Lung (tissue), 12 donors: Measurements from ENCODE around the gene TIMP4. TPM values are rescaled to one million over a fixed set of nuclear protein-coding genes. Genes with fewer than 3 reads are reported as not detected.

ENCODE experiments used
- ATAC-seq: fragments of 200-7000 bp; cut with Tn5 transposase; one replicate; pipeline ENCODE4 v1.9.1; 2020; ENCODE audit warnings: moderate number of reproducible peaks; ENCODE audit not compliant: insufficient read depth, low FRiP score
- DNase-seq, 3 donors: peaks; one replicate each; pipeline ENCODE4 v3.0.0-alpha.2; 2013 to 2017
- H3K27ac ChIP-seq, 2 donors: one replicate each; pipeline ENCODE4 v1.5.1; 2013; ENCODE audit warnings: mild to moderate bottlenecking in 2 of 2, moderate library complexity in 2 of 2, control low read depth in 1 of 2, inconsistent platforms in 1 of 2, low read depth in 1 of 2, low read length in 1 of 2
- H3K27me3 ChIP-seq, 3 donors: one replicate each; pipeline ENCODE4 v1.5.1; 2013; ENCODE audit warnings: low read length in 2 of 3; ENCODE audit not compliant: control insufficient read depth in 3 of 3, insufficient read depth in 3 of 3
- H3K36me3 ChIP-seq, 4 donors: one replicate each; pipeline ENCODE4 v1.5.1; 2013; ENCODE audit warnings: low read length in 4 of 4, mild to moderate bottlenecking in 1 of 4, moderate library complexity in 1 of 4; ENCODE audit not compliant: control insufficient read depth in 4 of 4, insufficient read depth in 4 of 4
- H3K4me1 ChIP-seq, 5 donors: one replicate each; pipeline ENCODE4 v1.5.1; 2013; ENCODE audit warnings: low read length in 5 of 5, mild to moderate bottlenecking in 2 of 5, moderate library complexity in 1 of 5; ENCODE audit not compliant: control insufficient read depth in 5 of 5, insufficient read depth in 5 of 5
- H3K4me3 ChIP-seq: one replicate; pipeline ENCODE4 v1.5.1; 2013; ENCODE audit warnings: mild to moderate bottlenecking, control low read depth, moderate library complexity
- H3K9ac ChIP-seq, 2 donors: one replicate each; pipeline ENCODE4 v1.5.1; 2013; ENCODE audit warnings: low read length in 2 of 2, control low read depth in 1 of 2; ENCODE audit not compliant: insufficient read depth in 1 of 2
- H3K9me3 ChIP-seq, 4 donors: one replicate each; pipeline ENCODE4 v1.5.1; 2013; ENCODE audit warnings: low read length in 3 of 4, mild to moderate bottlenecking in 1 of 4, moderate library complexity in 1 of 4; ENCODE audit not compliant: control insufficient read depth in 4 of 4, insufficient read depth in 3 of 4
- WGBS, 2 donors: extraction: QIAGEN DNeasy Blood & Tissue Kit; methylation state at CpG; one replicate each; pipeline ENCODE4 v1.1.7; 2013; 5-methylcytosine and 5-hydroxymethylcytosine counted together
- polyA plus RNA-seq, 2 donors: library from polyadenylated mRNA; stranded (reverse); fragments of 200-250 nt; gene quantifications; one replicate each; pipeline ENCODE4 v1.2.1, GENCODE V29; 2013
- total RNA-seq, 2 donors: library from RNA; depleted of rRNA in 1 of 2; stranded (reverse); fragments of >200 nt in 1 of 2; gene quantifications; one replicate each; pipeline ENCODE4 v1.2.1, GENCODE V29; 2014 to 2021
- TF ChIP-seq, protein P1 (sequence below): IDR thresholded peaks from 2 replicates; pipeline ENCODE4 v1.5.1; 2012; ENCODE audit warnings: mild to moderate bottlenecking; ENCODE audit errors: control extremely low read depth, extremely low read depth
- donor health status: control.
- donor health status: control.
- donor health status: Bipolar disorder and iron deficiency.
- donor health status: healthy.
- donor health status: DM: yes; HTN: yes; CAD: no.

The TIMP4 gene
- total and polyA plus RNA-seq, 4 donors, result 0.48 to 22.2 (median 9.3) TPM

DNA sequence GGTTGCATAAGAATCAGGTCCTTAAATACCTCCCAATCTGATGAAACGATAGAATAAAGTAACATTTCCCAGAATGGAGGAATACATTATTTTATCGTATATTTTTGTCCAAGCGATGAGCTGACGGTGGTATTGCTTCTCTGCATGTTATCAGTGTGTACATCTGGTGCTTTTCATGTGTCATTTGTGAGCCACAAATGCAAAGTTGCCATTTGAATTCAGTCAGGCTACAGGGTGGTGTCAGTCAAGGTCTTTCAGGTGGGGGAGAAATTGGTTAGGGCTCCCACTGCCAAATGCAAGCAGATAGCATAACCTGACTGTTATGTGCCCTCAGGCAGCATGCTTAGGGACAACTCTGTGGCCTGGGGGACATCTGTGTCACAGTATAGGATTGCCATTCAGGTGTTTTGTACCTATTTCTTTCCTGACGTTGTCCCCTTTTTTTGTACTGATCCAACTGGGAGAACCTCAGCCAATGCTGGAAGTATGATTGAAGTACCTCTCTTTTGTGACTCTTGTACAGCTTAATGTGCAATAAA is 26.5 kb upstream of the TIMP4 start:
- Histone ChIP-seq H3K27ac (no peak overlapping the region), H3K27me3 (no peaks in the 10 kb centered on the region), H3K9ac (no peak overlapping the region), H3K36me3 (no peaks in the 10 kb centered on the region), H3K9me3 (peaks cover 0 to 5% (median 0%) of the 10 kb centered on the region in 4 donors), H3K4me1 (peaks cover 0 to 35% (median 5%) of the 10 kb centered on the region in 5 donors), H3K4me3 (no peak overlapping the region)
- TF ChIP-seq, protein P1, sequence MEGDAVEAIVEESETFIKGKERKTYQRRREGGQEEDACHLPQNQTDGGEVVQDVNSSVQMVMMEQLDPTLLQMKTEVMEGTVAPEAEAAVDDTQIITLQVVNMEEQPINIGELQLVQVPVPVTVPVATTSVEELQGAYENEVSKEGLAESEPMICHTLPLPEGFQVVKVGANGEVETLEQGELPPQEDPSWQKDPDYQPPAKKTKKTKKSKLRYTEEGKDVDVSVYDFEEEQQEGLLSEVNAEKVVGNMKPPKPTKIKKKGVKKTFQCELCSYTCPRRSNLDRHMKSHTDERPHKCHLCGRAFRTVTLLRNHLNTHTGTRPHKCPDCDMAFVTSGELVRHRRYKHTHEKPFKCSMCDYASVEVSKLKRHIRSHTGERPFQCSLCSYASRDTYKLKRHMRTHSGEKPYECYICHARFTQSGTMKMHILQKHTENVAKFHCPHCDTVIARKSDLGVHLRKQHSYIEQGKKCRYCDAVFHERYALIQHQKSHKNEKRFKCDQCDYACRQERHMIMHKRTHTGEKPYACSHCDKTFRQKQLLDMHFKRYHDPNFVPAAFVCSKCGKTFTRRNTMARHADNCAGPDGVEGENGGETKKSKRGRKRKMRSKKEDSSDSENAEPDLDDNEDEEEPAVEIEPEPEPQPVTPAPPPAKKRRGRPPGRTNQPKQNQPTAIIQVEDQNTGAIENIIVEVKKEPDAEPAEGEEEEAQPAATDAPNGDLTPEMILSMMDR, result no peak
- WGBS, 2 donors, result 81 to 90% methylated on average over 5 of the region's 5 CpGs
- ATAC-seq, result no peak
- DNase-seq, result peak in 2 of 3 donors; percentile 26

DNA sequence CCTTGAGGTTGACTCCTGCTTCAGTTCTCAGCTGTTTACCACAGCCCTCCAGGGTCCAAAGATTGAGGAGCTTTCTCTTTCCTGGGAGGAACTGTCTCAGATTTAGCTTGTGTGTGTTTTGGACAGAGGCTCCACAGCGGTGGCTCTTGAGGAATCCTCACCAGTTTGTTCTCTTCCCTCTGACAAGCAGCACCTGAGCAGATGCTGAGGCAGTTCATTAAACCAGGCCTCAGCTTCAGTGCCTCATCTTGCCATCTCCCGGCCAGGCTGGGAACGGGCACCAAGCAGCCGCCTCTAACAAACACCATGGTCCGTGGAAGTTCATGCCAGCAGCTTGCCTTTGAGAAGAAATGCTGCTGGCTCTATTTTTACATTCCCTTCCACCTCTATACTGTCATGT is 25.8 kb upstream of the TIMP4 start:
- ATAC-seq (no peak), DNase-seq (no peak)
- no peaks in the 10 kb centered on the region for H3K27me3 ChIP-seq
- TF ChIP-seq, protein P1, result no peak
- peaks cover 2 to 39% (median 5%) of the 10 kb centered on the region in 5 donors for H3K4me1 ChIP-seq
- no peak overlapping the region for H3K4me3 ChIP-seq
- WGBS, 2 donors, result 97 to 98% methylated on average over 5 of the region's 5 CpGs
- H3K36me3 ChIP-seq, result no peaks in the 10 kb centered on the region
- H3K9ac ChIP-seq, result no peak overlapping the region
- H3K27ac ChIP-seq, result no peak overlapping the region
- peaks cover 0 to 5% (median 0%) of the 10 kb centered on the region in 4 donors for H3K9me3 ChIP-seq

DNA sequence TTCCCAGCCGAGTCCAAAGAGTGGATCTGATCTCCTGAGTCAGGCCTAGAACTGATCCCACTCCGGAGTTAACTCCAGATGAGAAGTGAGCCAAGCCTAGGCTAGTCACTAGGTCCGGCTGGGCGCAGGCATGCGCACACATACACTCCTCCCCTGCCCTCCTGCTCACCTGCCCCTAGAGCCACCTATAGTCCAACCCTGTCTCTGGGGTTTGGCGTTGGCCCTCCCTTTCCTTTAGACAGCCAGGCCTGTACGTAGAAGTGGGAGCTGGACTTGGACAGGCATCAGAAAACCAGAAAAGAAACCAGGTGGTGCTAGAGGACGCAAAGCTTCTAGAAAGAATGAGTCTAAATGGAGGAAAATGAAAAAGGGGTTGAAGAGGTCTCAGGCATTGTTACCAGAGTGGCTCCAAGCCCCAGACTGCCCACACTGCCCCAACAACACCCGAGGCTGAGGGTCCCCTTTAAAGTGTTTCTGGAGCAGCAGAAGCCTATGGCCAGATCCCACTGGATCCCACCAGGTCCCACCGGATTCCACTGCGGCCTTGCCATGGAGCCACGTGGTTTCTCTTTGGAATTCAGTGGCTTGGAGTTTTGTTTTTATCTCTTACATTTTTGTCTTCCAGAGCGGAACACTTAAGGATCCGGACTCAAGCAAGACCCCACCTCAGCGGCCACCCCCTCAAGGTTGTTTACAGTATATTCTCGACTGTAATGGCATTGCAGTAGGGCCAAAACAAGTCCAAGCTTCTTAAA is 24.2 kb upstream of the TIMP4 start:
- peaks cover 0 to 5% (median 0%) of the 10 kb centered on the region in 4 donors for H3K9me3 ChIP-seq
- no peak overlapping the region for H3K9ac ChIP-seq
- 89 to 95% methylated on average over 16 of the region's 16 CpGs for WGBS, 2 donors
- no peak overlapping the region for H3K27ac ChIP-seq
- H3K4me1 ChIP-seq, result peaks cover 3 to 32% (median 5%) of the 10 kb centered on the region in 5 donors
- DNase-seq, result no peak
- no peaks in the 10 kb centered on the region for H3K36me3 ChIP-seq
- H3K4me3 ChIP-seq, result no peak overlapping the region
- H3K27me3 ChIP-seq, result no peaks in the 10 kb centered on the region
- ATAC-seq, result no peak
- TF ChIP-seq, protein P1, result no peak
